PC-3 (cell line): ENCODE measurements around the gene TNS3.

Experiments used
- EZH2phosphoT487 ChIP-seq: fragments of 300-600 bp; sonication (generic); IDR thresholded peaks from 2 replicates; pipeline ENCODE4 v1.6.1; 2018; ENCODE audit warnings: mild to moderate bottlenecking, antibody characterized with exemption, low read length, borderline replicate concordance
- TF ChIP-seq, protein P1 (sequence below): fragments of 300-600 bp; sonication (generic); conservative IDR thresholded peaks from 2 replicates; pipeline ENCODE4 v1.5.1; 2017; ENCODE audit warnings: antibody characterized with exemption, low read depth, mild to moderate bottlenecking, low read length

DNA sequence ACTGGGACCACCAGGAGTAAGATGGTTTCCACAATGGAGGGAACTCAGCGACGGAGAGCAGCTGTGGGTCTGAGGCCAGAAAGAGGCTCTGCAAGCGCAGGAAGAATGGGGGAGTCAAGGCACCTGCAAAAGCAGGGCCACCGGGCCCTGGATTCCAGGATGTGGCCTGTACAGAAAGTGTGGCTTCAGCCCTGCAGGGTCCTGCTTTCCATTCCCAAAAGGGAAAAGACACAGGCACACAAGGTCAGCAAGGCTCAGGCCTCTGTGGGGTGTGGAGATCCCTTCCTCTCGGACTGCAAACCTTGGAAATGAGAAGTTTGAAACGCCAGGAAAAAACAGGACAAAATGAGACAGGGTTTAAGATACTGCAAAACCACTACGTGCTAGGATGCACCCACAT is 232.5 kb downstream of the TNS3 start:
- no peak for TF ChIP-seq EZH2phosphoT487
- TF ChIP-seq, protein P1, sequence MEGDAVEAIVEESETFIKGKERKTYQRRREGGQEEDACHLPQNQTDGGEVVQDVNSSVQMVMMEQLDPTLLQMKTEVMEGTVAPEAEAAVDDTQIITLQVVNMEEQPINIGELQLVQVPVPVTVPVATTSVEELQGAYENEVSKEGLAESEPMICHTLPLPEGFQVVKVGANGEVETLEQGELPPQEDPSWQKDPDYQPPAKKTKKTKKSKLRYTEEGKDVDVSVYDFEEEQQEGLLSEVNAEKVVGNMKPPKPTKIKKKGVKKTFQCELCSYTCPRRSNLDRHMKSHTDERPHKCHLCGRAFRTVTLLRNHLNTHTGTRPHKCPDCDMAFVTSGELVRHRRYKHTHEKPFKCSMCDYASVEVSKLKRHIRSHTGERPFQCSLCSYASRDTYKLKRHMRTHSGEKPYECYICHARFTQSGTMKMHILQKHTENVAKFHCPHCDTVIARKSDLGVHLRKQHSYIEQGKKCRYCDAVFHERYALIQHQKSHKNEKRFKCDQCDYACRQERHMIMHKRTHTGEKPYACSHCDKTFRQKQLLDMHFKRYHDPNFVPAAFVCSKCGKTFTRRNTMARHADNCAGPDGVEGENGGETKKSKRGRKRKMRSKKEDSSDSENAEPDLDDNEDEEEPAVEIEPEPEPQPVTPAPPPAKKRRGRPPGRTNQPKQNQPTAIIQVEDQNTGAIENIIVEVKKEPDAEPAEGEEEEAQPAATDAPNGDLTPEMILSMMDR = no peak
